GM21529 (cell line): ENCODE data around the gene TEX2.
"Not testable (repeated sequence)": the region's sequence is repeated elsewhere in the genome, so short reads cannot be mapped to it uniquely, and the experiment has no call there.

ENCODE experiments used
- ATAC-seq: cut with Tn5 transposase; IDR thresholded peaks from one replicate; pipeline ENCODE4 v1.9.1; 2021; ENCODE audit not compliant: unreplicated experiment

Gene TEX2

DNA sequence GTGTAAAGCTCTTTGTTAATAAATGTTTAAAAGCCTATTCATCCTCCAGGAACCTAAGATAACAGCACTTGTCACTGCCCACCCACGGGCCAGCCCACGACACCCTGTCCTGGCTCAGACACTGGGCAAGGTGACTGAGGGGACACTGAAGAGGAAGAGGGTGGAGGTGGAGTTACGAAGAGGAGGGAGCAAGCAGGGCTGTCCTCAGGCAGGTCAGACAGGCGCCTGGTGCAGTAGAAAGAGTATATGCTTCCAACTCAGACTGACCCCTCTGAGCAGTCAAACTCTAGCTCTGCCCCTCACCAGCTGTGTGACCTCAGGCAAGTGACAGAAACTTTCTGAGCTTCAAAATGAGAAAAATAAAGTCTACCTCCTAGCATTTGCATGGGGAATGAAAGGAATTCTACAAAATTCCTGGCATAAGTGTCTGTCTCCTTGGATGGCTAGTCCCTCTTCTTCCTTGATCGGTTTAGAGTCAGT is 22.8 kb downstream of the TEX2 start:
- ATAC-seq, result no peak

DNA sequence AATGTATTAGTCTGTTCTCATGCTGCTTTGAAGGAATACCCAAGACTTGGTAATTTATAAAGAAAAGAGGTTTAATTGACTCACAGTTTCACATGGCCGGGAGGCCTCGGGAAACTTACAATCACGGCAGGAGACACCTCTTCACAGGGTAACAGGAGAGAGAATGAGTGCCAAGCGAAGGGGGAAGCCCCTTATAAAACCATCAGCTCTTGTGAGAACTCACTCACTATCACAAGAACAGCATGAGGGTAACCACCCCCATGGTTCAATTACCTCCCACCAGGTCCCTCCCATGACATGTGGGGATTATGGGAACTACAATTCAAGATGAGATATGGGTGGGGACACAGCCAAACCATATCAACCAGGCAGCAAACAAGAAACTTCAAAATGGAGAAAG is 24.6 kb downstream of the TEX2 start:
- not testable (repeated sequence) for ATAC-seq

DNA sequence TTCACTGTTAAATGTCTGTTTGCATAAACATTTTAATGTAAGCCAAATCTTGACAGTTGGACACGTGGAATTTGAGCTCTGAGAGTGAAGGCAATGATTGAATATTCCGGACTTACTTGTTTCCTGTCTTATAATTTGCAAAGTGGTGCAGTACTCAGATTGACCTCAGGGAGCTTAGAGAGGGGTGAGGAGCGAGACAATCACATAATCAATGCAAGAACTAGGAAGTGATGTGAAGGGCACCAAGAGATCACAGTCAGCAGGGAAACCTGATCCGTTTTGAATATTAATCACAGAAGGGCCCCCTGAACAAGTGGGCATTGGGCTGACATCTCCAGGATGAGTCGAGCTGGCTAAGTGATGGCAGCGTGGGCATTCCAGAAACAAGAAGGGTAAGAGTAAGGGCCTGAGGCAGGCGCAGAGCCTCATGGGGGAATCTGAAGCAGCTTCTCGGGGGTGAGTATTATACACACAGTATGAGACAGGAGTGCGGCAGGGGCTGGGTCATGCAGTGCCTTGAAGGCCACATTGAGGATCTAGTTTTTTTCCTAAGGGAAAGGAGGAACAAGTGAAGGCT is 26.1 kb downstream of the TEX2 start:
- no peak for ATAC-seq

DNA sequence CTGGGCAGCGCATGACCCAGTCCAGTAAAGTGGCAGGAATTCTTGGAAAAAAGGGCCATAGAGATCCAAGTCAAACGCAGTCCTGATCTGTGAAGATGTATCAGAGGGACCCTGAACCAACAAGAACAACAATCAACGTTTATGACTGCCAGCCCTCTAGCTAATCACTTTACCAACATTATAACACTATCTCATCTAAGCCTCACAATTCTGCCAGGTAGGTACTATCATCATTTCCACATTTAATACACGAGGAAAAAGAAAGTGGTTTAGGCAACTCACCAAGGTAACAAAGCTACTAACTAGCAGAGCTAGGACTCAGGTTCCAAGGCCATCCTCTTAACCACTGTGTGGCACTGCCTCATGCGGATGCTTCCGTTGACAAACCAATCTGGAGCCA is 28.1 kb downstream of the TEX2 start:
- no peak for ATAC-seq

DNA sequence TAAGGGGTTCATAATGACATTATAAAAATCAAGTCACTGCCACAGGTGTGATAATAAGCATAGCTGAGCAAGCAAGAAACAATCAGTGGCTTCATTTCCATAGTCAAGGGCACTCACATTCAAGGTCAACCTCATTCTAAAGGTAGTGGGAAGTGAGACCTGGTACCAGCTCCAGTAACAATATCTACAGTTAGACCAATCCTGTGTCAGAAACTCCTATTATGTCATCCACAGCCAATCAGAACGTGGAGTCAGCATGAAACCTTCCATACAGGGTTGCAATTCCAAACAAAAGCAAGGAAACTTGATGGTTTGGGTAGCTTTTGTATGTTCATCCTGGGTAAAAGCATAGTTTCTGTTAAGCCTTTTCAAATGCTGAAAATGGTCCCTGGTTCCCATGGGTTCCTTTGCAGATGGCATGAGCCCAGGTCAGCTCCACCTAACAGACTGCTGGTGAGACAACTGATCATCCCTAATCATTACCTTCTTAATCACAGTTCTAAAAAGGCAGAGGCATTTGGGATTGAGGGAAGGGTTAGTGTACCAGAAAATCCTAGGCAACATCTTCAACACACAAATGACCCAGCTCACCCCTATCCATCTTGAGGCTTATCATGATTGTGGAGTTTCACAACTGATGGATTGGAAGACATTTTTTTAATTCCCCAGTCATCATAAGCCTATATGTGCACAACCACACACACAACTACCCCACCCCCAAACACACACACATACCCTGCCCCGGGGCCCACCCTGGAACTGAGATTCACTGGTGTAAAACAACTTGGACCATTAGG is 30.4 kb downstream of the TEX2 start:
- no peak for ATAC-seq

DNA sequence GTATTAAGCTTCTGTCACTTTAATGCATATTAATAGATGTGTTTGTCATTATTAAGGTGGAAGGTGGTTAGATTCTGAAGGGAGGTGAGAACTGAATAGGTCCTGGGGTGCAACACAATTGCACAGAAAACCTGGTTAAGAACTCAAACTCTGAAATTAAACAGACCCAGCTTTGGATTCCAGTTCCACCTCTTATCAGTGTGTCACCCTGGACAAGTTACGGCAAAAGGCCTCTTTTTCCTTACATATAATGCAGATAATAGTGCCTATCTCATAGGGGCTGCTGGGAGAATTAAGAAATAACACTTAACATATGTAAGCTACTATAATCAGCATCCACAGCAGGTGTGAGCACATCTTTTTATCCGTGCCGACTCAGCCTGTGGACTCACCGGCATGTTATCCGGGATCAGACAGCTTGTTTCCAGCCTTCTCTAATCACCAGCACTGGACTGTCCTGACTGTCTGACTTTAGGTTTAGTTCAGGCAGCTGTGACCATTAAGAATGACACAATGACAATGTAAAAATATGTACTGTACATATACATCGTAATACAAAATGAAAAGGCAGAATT is 31.4 kb downstream of the TEX2 start:
- ATAC-seq, result no peak

DNA sequence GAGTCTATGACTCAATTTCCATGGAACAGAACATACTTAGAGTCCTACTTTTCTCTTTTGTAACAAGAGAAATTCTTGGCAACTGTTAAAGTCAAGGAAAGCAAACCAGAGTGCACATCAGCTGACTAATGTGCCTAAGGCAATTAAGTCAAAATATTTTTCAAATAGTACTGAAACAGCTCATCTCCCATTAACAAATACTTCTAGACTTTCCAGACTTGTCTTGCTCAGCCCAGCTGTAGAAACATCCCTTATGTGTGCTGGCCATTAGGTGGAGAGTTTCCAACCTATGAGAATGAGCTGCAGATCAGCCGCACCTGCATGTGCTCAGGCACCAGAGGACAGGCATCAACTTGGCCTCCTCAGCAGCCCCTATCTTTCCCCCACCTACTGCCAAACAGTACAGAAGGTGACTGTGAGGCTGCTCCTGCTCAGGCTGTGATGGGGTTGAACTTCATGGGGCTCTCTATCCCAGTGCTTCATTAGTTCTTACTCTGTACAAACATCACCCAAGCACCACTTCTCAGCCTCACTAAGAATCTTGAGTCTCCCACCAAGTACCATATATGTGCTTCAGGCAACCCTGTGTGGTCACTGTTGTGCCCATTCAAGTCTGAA is 32.2 kb downstream of the TEX2 start:
- ATAC-seq, result no peak

DNA sequence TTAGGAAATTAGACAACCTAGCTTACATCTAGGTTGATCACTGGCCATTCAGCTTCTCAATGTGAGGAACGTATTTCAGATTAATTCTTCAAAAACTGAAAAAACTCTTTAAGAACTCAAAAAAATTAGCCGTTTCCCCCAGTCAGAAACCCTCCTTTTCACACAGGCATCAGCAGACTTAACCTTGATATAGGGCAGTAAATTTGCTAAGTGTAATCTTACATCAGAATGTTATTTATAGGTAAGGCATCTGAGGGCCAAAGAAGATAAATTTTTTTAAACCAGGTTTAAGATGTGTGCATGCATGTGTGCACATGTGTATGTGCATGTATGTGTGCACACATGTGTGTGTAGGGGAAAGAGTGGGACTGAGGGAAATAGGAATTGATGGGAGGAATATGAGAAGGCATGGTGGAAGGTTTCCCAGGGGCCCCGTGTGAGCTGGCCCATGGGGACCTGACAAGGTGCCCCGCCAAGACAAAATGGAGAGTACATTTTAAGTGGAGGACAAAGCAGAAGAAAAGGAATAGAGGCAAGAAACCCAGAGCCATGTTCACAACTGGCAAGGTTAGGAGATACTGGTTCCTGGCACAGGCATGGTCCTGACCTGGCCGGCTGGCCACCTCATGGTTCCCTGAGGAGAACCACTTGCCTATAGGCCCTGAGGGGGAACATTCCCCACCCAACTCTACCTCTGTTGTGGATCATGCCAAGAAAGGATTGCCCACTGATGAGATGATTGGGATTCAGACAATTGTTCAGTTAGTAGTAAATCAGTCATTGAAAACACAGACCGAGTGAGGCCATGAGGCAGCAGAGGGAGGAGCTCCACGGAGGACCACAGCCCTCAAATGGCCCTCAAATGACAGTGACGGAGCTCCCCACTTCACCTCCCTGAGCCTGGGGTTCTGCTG is 33.0 kb downstream of the TEX2 start:
- ATAC-seq, result no peak

DNA sequence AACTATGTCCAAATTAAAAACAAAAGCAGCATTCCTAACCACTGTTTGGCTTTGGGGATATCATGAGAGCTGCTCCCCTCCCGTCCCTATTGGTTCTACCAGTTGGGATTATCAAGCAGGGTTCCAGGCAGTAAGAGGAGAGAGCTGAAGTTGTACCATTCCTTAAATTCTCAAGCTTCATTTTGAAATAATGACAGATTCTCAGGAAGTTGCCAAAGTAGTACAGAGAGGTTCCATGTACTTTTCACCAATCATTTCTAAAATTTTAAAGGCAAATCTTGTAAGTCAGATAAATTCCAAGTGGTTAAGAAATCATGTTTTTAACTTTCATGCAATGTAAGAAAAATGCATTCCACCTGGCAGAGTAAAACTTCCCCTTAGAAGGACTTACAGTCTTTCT is 36.9 kb downstream of the TEX2 start:
- ATAC-seq, result no peak

DNA sequence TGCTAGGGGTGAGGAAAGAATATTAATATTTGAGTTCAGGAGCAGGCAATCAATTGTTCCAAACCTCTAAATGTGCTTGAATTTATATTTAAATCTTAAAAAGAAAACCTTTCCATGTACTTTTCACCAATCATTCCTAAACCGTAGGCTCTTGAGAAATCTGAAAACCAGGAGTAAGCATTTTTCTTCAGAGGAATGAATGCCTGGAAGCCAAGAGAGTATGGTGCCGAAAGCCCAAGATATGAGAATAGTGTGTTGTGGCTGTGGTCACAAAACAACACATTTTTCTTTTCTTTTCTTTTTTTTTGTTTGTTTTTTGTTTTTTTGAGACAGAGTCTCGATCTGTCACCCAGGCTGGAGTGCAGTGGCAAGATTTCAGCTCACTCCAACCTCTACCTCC is 37.6 kb downstream of the TEX2 start:
- no peak for ATAC-seq

DNA sequence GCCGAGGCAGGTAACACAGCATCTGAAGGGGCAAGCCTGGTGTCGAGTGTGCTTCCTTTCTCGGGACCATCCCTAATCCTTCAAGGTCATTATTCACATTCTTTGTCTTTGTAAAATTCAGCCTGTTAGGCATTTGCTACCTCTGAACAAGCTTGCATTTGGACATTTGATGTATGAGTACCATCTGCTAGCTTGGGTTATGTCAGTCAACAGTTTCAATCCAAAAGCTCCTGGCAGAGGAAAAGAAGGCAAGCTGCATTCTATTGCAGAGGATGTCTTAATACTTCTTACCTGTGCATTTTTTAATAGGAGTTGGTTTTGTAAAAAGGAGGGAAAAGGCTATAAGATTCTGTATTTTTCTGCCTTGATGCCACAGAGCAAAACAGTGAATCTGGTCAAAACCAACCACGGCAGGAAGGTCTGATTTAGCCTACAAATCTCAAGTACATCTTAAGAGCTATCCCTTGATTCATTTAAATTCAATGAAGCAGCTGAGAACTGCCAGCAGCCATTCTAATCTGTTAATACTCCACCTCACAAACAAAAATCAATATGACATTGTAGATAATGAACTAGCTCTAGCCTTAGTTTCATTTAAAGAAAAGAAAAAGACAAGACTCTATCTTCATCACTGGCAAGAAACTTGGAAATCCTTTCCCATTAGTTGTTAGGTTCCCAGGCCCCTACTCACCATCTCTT is 39.0 kb downstream of the TEX2 start:
- ATAC-seq, result no peak

DNA sequence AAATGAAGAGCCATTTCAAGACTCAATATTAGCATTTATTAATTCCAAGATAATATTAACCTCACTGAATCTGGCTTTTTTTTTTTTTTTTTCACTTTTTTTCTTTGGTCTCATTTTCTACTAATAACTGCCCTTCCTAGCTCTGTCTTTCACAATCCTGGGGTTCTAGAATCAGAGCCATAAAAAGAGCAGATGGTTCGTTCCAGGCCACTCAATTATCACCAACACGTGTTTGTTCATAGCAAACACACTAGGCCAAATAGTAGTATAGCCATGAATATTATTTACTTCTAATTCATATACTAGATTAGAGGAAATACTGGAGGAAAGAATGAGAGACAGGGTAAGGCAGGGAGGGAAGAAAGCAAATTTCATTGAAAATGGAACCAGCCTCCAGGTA is 39.8 kb downstream of the TEX2 start:
- no peak for ATAC-seq

DNA sequence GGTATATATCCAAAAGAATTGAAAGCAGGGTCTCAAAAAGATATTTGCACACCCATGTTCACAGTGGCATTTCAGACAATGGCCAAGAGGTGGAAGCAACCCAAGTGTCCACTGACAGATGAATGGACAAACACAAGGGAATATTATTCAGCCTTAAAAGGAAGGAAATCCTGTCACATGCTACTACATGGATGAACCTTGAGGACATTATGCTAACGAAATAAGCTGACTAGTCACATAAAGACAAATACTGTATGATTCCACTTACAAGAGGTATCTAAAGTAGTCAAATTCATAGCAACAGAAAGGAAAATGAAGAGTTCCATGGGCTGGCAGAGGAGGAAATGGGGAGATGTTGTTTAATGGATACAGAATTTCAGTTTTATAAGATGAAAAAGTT is 41.4 kb downstream of the TEX2 start:
- ATAC-seq, result no peak

DNA sequence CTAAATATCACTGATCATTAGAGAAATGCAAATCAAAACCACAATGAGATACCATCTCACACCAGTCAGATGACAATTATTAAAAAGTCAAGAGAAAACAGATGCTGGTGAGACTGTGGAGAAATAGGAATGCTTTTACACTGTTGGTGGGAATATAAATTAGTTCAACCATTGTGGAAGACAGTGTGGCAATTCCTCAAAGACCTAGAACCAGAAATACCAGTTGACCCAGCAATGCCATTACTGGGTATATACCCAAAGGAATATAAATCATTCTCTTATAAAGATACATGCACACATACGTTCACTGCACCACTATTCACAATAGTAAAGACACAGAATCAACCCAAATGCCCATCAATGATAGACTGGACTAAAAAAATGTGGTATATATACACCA is 42.5 kb downstream of the TEX2 start:
- not testable (repeated sequence) for ATAC-seq

DNA sequence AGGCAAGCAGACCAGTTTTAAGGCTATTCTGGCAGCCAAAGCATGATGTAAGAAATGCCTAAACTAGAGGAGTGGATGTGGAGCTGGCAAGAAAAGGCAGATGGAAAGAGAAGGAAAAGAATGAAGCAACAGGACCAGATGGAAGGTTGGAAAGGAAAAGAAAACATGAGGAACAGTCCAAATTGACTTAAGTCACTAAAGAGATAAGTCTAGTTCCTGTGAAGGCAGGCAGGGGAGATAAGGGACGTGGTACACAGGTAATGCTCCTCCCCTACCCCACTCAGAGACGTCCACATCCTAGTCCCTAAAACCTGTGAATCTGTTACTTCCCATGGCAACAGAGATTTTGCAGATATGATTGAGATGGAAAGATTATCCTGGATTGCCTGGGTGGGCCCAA is 43.5 kb downstream of the TEX2 start:
- no peak for ATAC-seq

DNA sequence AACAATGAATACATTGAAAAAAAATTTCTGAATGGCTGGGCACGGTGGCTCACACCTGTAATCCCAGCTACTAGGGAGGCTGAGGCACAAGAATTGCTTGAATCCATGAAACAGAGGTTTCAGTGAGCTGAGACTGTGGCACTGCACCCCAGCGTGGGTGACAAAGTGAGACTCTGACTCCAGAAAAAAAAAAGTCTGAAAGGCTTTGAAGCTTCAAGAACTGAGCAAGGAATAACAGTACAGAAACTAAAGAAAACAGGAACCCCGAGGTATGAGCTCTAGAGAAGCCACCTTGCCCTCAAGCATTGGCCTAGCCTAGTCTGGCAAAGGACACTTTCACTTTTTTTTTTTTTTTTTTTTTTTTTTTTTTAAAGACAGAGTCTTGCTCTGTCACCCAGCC is 45.0 kb downstream of the TEX2 start:
- ATAC-seq, result peak; percentile 58

DNA sequence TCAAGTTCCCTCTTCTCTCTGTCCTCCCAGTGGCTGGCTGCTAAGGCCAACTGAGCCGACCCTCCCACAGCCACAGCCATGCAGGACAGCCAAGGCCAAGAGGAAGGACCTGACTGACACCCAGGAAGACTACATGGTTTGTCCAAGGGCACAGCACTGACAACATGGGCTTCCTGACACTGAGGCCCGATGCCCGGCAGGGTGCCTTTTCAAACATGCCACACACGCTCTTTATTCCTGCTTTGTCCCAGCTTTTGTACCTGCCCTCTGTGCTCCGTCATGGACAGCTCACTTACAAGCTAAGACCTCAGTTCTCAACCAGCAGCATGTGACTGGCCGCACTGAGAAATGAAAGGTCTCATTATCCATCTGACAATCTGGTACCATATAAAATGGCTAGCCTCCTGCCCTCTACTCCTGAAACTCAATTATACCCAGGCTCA is 45.8 kb downstream of the TEX2 start:
- no peak for ATAC-seq

DNA sequence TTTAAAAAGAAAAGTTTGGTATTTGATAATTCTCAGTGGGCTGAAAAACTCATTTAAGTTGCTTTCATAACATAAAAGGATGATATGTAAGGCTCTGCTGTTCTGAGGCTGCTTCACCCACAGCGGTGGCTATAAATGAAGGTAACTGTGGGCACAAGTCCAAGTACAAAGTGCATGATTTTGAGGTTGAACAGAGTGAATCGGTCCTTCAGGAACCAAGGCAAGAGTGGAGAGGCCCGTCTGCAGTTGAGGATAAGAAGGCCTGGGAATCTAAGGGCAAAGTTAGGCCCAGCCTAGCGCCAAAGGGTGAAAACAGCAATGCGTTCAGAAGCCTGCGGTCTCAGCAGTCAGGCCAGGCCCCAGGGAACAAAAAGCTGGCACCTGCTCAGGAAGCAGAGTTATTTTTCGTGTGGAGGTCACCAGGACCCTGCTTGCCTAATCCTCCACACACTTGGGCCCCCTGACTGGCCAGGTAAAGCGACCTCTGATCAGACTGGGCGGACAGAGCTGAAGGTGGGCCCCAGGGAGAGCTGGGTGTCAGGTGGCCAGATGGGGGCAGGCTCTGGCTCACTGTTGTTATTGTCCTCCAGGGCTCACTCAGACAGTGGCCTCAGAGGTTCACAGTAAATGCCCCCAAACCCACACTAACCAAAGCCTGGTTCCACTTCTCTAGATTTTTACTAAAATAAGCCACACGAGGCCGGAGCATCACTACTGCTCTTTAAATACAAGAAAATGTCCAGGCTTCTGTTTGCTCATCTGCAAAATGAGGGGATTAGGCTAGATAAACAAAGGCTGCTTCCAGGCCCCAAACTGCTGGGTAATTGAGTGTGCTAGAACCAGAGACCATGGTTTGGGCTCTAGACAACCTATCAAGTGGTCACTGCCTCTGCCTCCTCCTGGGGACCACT is 46.5 kb downstream of the TEX2 start:
- peak; percentile 71 for ATAC-seq

DNA sequence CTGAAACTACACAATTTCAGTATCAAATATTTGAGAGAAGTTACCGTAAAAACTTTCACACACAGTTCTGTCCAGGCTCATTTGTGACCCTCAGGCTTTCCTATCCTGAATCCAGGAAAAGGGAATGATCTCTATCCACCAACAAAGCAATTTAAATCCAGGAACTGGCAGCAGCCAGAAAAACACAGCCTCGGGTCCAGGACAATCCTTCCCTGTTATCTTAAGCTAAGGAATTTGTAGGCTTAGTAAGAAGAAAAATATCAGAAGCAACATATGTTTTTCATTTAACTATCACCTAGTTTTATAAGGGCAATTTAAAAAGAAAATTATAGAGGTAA is 47.1 kb downstream of the TEX2 start:
- no peak for ATAC-seq
